OCI-LY7 (cell line): Measurements from ENCODE around the gene TNFRSF25.

Experiments used
- EZH2phosphoT487 ChIP-seq: fragments of 200-600 bp; sonication (generic); IDR thresholded peaks from 2 replicates; pipeline ENCODE4 v1.6.1; 2018; ENCODE audit warnings: low read depth, borderline replicate concordance, mild to moderate bottlenecking, mixed run types, antibody characterized with exemption, low read length, moderate library complexity, mixed read lengths
- TF ChIP-seq, protein P1 (sequence below): fragments of 200-600 bp; sonication (generic); conservative IDR thresholded peaks from 2 replicates; pipeline ENCODE4 v1.5.1; 2014; ENCODE audit warnings: mild to moderate bottlenecking, antibody characterized with exemption, low read length, moderate library complexity, mixed read lengths

DNA sequence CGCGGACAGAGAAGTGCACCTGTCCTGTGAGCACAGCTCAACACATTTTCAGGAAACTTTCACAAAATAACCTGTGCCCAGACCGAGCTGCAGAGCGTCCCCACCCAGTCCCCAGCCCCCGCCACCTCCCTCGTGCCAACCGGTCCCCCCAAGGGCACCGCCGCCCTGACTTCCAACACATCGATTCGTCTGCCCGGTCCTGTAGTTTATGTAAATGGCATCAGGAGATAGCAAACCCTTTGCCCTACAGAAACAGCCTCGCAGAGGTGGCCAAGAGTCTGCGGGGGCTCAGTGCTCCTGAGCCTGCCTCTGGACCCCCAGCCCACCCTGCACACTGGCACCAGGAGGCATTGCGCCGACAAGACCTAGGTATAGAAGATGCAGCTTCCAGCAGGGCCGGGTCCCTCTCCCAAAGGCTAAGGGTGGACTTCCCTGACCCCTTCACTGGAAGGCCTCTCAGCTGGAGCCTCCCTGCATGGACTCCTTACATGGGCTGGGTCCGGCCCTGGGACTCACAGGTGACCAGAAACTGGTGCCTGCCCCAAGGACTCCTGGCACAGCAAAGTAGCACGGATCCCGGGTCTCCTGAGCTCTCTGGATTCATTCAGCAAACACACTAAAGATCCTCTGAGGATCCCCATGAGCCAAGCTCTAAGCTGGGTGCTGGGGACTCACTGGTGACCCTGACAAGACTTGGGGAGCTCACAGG lies 32.0 kb upstream of the TNFRSF25 start:
- TF ChIP-seq, protein P1, sequence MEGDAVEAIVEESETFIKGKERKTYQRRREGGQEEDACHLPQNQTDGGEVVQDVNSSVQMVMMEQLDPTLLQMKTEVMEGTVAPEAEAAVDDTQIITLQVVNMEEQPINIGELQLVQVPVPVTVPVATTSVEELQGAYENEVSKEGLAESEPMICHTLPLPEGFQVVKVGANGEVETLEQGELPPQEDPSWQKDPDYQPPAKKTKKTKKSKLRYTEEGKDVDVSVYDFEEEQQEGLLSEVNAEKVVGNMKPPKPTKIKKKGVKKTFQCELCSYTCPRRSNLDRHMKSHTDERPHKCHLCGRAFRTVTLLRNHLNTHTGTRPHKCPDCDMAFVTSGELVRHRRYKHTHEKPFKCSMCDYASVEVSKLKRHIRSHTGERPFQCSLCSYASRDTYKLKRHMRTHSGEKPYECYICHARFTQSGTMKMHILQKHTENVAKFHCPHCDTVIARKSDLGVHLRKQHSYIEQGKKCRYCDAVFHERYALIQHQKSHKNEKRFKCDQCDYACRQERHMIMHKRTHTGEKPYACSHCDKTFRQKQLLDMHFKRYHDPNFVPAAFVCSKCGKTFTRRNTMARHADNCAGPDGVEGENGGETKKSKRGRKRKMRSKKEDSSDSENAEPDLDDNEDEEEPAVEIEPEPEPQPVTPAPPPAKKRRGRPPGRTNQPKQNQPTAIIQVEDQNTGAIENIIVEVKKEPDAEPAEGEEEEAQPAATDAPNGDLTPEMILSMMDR, result no peak
- TF ChIP-seq EZH2phosphoT487, result no peak
